ENCODE measurements around the gene SLC27A5. TPM values are rescaled to one million over a fixed set of nuclear protein-coding genes. Genes with fewer than 3 reads are reported as not detected.
A peak's percentile ranks its signal among the peaks of the same experiment; 100 is the strongest.

The SLC27A5 gene
- total and polyA plus RNA-seq, 2 of the 13 experiments (the other 11 are each of a cell fraction or from before 2014, with no cell fraction given): 30.3 to 40.2 TPM

DNA sequence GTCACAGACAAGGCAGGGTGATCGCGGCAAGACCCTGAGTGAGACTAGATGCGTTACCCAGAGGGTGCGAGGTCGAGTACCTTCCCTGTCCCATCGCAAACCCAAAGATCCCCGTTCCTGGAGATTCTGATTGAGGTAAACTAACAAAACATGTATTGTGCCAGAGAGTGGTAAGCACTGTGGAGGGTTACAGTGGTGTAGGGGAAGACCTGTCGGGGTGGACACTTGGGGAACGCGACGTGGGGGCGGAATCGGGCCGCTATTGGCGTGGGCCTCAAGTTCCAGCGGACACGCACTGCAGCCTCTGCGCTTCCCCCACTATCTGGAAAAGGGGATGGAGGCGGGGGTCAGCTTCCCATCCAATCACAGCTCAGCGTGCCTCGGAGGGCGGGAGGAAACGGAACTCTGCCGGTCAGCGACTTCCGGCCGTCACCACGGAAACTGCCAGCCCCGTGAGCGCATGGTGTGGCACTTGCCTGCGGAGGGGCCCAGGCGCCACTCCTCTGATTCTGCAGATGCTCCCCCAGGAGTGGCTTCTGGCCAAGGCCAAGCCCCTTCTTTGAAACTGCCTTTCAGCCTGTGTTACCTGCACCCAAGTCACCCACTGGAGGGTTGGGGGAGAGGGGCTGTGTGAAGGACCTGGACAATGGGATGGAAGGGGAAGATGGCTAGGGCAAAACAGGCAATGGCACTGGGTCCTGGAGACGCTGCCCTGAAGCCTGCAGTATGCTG lies 47.6 kb upstream of the SLC27A5 start (continued):
- TF ChIP-seq, protein P1, sequence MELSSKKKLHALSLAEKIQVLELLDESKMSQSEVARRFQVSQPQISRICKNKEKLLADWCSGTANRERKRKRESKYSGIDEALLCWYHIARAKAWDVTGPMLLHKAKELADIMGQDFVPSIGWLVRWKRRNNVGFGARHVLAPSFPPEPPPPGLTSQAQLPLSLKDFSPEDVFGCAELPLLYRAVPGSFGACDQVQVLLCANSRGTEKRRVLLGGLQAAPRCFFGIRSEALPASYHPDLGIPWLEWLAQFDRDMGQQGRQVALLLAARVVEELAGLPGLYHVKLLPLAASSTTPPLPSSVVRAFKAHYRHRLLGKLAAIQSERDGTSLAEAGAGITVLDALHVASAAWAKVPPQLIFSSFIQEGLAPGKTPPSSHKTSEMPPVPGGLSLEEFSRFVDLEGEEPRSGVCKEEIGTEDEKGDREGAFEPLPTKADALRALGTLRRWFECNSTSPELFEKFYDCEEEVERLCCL (CRISPR knock-in tag; IDR thresholded peaks at IDR 0.05; ENCODE audit: borderline replicate concordance): no peak
- TF ChIP-seq GPN1 (CRISPR knock-in tag; IDR thresholded peaks at IDR 0.05; ENCODE audit: borderline replicate concordance) (no peak), JARID2 (CRISPR knock-in tag; IDR thresholded peaks at IDR 0.05; ENCODE audit: insufficient replicate concordance) (no peak), NPAS2 (CRISPR knock-in tag; IDR thresholded peaks at IDR 0.05; ENCODE audit: borderline replicate concordance) (no peak), HNF4G (IDR thresholded peaks at IDR 0.05; ENCODE audit: borderline replicate concordance, low read depth, low read length) (no peak), HNF4G (CRISPR knock-in tag; IDR thresholded peaks at IDR 0.05; ENCODE audit: borderline replicate concordance, low read depth) (no peak), PHF21A (CRISPR knock-in tag; IDR thresholded peaks at IDR 0.05) (no peak), DPF2 (CRISPR knock-in tag; IDR thresholded peaks at IDR 0.05; ENCODE audit: borderline replicate concordance, low read depth) (no peak; the same call in 1 of the 2 replicates), HDAC2 (CRISPR knock-in tag; IDR thresholded peaks at IDR 0.05) (peak; percentile 27; the same call in 1 of the 2 replicates), GFI1 (CRISPR knock-in tag; IDR thresholded peaks at IDR 0.05; ENCODE audit: borderline replicate concordance) (0 out of 2 replicates have a peak, but pooled peaks have one; percentile 2), HDAC6 (IDR thresholded peaks at IDR 0.05; ENCODE audit: low read depth, low read length) (no peak), PLRG1 (conservative IDR thresholded peaks at IDR 0.05) (no peak), ZFX (CRISPR knock-in tag; IDR thresholded peaks at IDR 0.05; ENCODE audit: low read depth) (peak; percentile 89), SATB2 (CRISPR knock-in tag; IDR thresholded peaks at IDR 0.05) (no peak), ZNF703 (CRISPR knock-in tag; IDR thresholded peaks at IDR 0.05; ENCODE audit: borderline replicate concordance) (no peak), MATR3 (CRISPR knock-in tag; IDR thresholded peaks at IDR 0.05) (no peak)
- TF ChIP-seq, protein P2, sequence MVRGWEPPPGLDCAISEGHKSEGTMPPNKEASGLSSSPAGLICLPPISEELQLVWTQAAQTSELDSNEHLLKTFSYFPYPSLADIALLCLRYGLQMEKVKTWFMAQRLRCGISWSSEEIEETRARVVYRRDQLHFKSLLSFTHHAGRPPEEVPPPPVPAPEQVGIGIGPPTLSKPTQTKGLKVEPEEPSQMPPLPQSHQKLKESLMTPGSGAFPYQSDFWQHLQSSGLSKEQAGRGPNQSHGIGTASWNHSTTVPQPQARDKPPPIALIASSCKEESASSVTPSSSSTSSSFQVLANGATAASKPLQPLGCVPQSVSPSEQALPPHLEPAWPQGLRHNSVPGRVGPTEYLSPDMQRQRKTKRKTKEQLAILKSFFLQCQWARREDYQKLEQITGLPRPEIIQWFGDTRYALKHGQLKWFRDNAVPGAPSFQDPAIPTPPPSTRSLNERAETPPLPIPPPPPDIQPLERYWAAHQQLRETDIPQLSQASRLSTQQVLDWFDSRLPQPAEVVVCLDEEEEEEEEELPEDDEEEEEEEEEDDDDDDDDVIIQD (CRISPR knock-in tag; IDR thresholded peaks at IDR 0.05; ENCODE audit: low read depth): no peak
- TF ChIP-seq, protein P3, sequence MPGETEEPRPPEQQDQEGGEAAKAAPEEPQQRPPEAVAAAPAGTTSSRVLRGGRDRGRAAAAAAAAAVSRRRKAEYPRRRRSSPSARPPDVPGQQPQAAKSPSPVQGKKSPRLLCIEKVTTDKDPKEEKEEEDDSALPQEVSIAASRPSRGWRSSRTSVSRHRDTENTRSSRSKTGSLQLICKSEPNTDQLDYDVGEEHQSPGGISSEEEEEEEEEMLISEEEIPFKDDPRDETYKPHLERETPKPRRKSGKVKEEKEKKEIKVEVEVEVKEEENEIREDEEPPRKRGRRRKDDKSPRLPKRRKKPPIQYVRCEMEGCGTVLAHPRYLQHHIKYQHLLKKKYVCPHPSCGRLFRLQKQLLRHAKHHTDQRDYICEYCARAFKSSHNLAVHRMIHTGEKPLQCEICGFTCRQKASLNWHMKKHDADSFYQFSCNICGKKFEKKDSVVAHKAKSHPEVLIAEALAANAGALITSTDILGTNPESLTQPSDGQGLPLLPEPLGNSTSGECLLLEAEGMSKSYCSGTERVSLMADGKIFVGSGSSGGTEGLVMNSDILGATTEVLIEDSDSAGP (CRISPR knock-in tag; IDR thresholded peaks at IDR 0.05; ENCODE audit: borderline replicate concordance): peak; percentile 82
- TF ChIP-seq, protein P4, sequence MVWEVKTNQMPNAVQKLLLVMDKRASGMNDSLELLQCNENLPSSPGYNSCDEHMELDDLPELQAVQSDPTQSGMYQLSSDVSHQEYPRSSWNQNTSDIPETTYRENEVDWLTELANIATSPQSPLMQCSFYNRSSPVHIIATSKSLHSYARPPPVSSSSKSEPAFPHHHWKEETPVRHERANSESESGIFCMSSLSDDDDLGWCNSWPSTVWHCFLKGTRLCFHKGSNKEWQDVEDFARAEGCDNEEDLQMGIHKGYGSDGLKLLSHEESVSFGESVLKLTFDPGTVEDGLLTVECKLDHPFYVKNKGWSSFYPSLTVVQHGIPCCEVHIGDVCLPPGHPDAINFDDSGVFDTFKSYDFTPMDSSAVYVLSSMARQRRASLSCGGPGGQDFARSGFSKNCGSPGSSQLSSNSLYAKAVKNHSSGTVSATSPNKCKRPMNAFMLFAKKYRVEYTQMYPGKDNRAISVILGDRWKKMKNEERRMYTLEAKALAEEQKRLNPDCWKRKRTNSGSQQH (CRISPR knock-in tag; IDR thresholded peaks at IDR 0.05; ENCODE audit: low read depth): peak; percentile 42; the same call in 1 of the 2 replicates
- TF ChIP-seq, protein P5, sequence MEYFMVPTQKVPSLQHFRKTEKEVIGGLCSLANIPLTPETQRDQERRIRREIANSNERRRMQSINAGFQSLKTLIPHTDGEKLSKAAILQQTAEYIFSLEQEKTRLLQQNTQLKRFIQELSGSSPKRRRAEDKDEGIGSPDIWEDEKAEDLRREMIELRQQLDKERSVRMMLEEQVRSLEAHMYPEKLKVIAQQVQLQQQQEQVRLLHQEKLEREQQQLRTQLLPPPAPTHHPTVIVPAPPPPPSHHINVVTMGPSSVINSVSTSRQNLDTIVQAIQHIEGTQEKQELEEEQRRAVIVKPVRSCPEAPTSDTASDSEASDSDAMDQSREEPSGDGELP (IDR thresholded peaks at IDR 0.05; ENCODE audit: borderline replicate concordance, low read depth): peak; percentile 15; the same call in 1 of the 2 replicates

Data from HepG2 (cell line).